H1 (cell line): ENCODE data around the gene UCHL5. TPM values are rescaled to one million over a fixed set of nuclear protein-coding genes. Genes with fewer than 3 reads are reported as not detected.

Experiments used
- CTCF ChIA-PET: fragments of 300-600 bp; sonication (Branson Sonifier 250); formaldehyde crosslinking; loops from one replicate; lab custom pipeline; 2021; ENCODE audit not compliant: partially characterized antibody; lab: Charles Lee
- POLR2A ChIA-PET: fragments of 300-600 bp; sonication (Branson Sonifier 250); formaldehyde crosslinking; loops from one replicate; lab custom pipeline; 2021; ENCODE audit warnings: inconsistent platforms; ENCODE audit not compliant: partially characterized antibody; lab: Charles Lee
- DNase-seq, 2 experiments: peaks; one replicate each; pipeline versions ENCODE4 v3.0.0 to v3.0.0-alpha.2; 2010 to 2022; ENCODE audit warnings: low spot score in 2 of 2, low read depth in 1 of 2, mixed read lengths in 1 of 2
- FAIRE-seq: peaks from 2 replicates; lab custom pipeline; 2011; peaks lifted over from hg19 to GRCh38; lab: Jason Lieb, UNC
- H2AFZ ChIP-seq: 2 replicates; pipeline ENCODE4 v1.8.1; 2012; ENCODE audit warnings: low read length, inconsistent platforms
- H2AK5ac ChIP-seq: 2 replicates; pipeline ENCODE4 v1.6.1; 2013; ENCODE audit warnings: low read depth, low read length
- H2BK120ac ChIP-seq: replicated peaks from 2 replicates; pipeline ENCODE3; 2013; ENCODE audit warnings: low read depth, low read length, inconsistent platforms
- H2BK12ac ChIP-seq: 2 replicates; pipeline ENCODE4 v1.6.1; 2013; ENCODE audit warnings: low read depth, low read length
- H2BK15ac ChIP-seq: 2 replicates; pipeline ENCODE4 v1.6.1; 2013; ENCODE audit warnings: low read length
- H2BK20ac ChIP-seq: 2 replicates; pipeline ENCODE4 v1.6.1; 2013; ENCODE audit warnings: low read length
- H2BK5ac ChIP-seq: 2 replicates; pipeline ENCODE4 v1.6.1; 2013; ENCODE audit warnings: low read depth, low read length
- H3K14ac ChIP-seq: 2 replicates; pipeline ENCODE4 v1.6.1; 2013; ENCODE audit warnings: inconsistent platforms; ENCODE audit not compliant: insufficient read length
- H3K18ac ChIP-seq: 2 replicates; pipeline ENCODE4 v1.6.1; 2013; ENCODE audit warnings: low read length; ENCODE audit errors: extremely low read depth
- H3K23ac ChIP-seq: 2 replicates; pipeline ENCODE4 v1.6.1; 2013; ENCODE audit warnings: inconsistent platforms; ENCODE audit not compliant: insufficient read length
- H3K23me2 ChIP-seq: 2 replicates; pipeline ENCODE4 v1.6.1; 2013; ENCODE audit warnings: low read depth, low read length
- H3K27ac ChIP-seq: 2 replicates; pipeline ENCODE4 v1.6.1; 2011; ENCODE audit warnings: low read depth, low read length, inconsistent platforms
- H3K27me3 ChIP-seq, 4 experiments: replicated peaks in 1 of 4; 1 replicate in 1 of 4; 2 replicates in 3 of 4; pipeline versions ENCODE4 v1.6.1 to v1.8.1; 2011 to 2013; ENCODE audit warnings: low read length in 3 of 4, mild to moderate bottlenecking in 3 of 4, inconsistent platforms in 2 of 4, mixed read lengths in 2 of 4, moderate library complexity in 1 of 4; ENCODE audit not compliant: control insufficient read depth in 3 of 4, insufficient read depth in 3 of 4; ENCODE audit errors: extremely low read depth in 1 of 4
- H3K36me3 ChIP-seq, 4 experiments: 2 replicates each; pipeline versions ENCODE4 v1.6.1 to v1.8.1; 2011 to 2013; ENCODE audit warnings: mild to moderate bottlenecking in 4 of 4, low read length in 3 of 4, moderate library complexity in 2 of 4, control low read depth in 1 of 4, inconsistent platforms in 1 of 4; ENCODE audit not compliant: insufficient read depth in 4 of 4, control insufficient read depth in 2 of 4
- H3K4ac ChIP-seq: replicated peaks from 2 replicates; pipeline ENCODE3; 2013; ENCODE audit warnings: low read length, low read depth, mixed read lengths, inconsistent platforms; ENCODE audit not compliant: insufficient read length
- H3K4me1 ChIP-seq, 4 experiments: replicated peaks in 1 of 4; 1 replicate in 1 of 4; 2 replicates in 3 of 4; pipeline versions ENCODE4 v1.6.1 to v1.8.1; 2011 to 2013; ENCODE audit warnings: low read length in 3 of 4, inconsistent platforms in 2 of 4, mixed read lengths in 1 of 4; ENCODE audit not compliant: insufficient read depth in 4 of 4, control insufficient read depth in 3 of 4
- H3K4me2 ChIP-seq, 2 experiments: 2 replicates each; pipeline versions ENCODE4 v1.6.1 to v1.8.1; 2011 to 2013; ENCODE audit warnings: low read depth in 2 of 2, low read length in 2 of 2, control low read depth in 1 of 2, inconsistent platforms in 1 of 2, mild to moderate bottlenecking in 1 of 2; ENCODE audit not compliant: insufficient read depth in 1 of 2
- H3K4me3 ChIP-seq, 4 experiments: fragments of 200-600, 300-600 bp in 1 of 4; sonication (generic), shearing (Covaris generic), sonication (Bioruptor Twin) in 1 of 4; 2 replicates each; pipeline versions ENCODE4 v1.5.1 to v1.8.1; 2011 to 2016; ENCODE audit warnings: low read length in 4 of 4, low read depth in 3 of 4, control low read depth in 2 of 4, inconsistent platforms in 2 of 4, mild to moderate bottlenecking in 2 of 4, mixed read lengths in 1 of 4, moderate library complexity in 1 of 4; ENCODE audit not compliant: insufficient read depth in 2 of 4; ENCODE audit errors: extremely low read depth in 1 of 4
- H3K56ac ChIP-seq: replicated peaks from 2 replicates; pipeline ENCODE3; 2013; ENCODE audit warnings: low read depth, mild to moderate bottlenecking, mixed read lengths, low read length, inconsistent platforms; ENCODE audit not compliant: insufficient read length
- H3K79me1 ChIP-seq: 2 replicates; pipeline ENCODE4 v1.6.1; 2013; ENCODE audit warnings: low read depth, low read length, control low read depth
- H3K79me2 ChIP-seq, 2 experiments: 2 replicates each; pipeline versions ENCODE4 v1.6.1 to v1.8.1; 2012 to 2013; ENCODE audit warnings: low read length in 2 of 2, mild to moderate bottlenecking in 2 of 2, inconsistent platforms in 1 of 2; ENCODE audit not compliant: insufficient read depth in 2 of 2, control insufficient read depth in 1 of 2
- H3K9ac ChIP-seq, 4 experiments: replicated peaks in 1 of 4; 1 replicate in 1 of 4; 2 replicates in 3 of 4; pipeline versions ENCODE4 v1.6.1 to v1.8.1; 2011 to 2013; ENCODE audit warnings: low read depth in 3 of 4, low read length in 3 of 4, control low read depth in 2 of 4, mild to moderate bottlenecking in 2 of 4, moderate library complexity in 2 of 4, inconsistent platforms in 1 of 4; ENCODE audit errors: extremely low read depth in 1 of 4
- H3K9me3 ChIP-seq, 2 experiments: 2 replicates each; pipeline versions ENCODE4 v1.6.1 to v1.8.1; 2012 to 2013; ENCODE audit warnings: mild to moderate bottlenecking in 2 of 2, moderate library complexity in 2 of 2, control low read depth in 1 of 2, inconsistent platforms in 1 of 2, low read depth in 1 of 2, low read length in 1 of 2, mixed read lengths in 1 of 2; ENCODE audit not compliant: insufficient read depth in 2 of 2
- H4K20me1 ChIP-seq, 2 experiments: replicated peaks in 1 of 2; 2 replicates each; pipeline versions ENCODE3 to v1.8.1; 2011 to 2013; ENCODE audit warnings: inconsistent platforms in 2 of 2, low read length in 2 of 2, mild to moderate bottlenecking in 1 of 2; ENCODE audit not compliant: insufficient read depth in 2 of 2, control insufficient read depth in 1 of 2
- H4K5ac ChIP-seq: 2 replicates; pipeline ENCODE4 v1.6.1; 2013; ENCODE audit warnings: low read length, low read depth, mixed read lengths, inconsistent platforms; ENCODE audit not compliant: insufficient read length
- H4K8ac ChIP-seq: 2 replicates; pipeline ENCODE4 v1.8.0; 2013; ENCODE audit warnings: mild to moderate bottlenecking, moderate library complexity, low read length, inconsistent platforms; ENCODE audit not compliant: insufficient read depth; ENCODE audit errors: extremely low read depth
- H4K91ac ChIP-seq: replicated peaks from 2 replicates; pipeline ENCODE3; 2013; ENCODE audit warnings: low read length, mixed read lengths, inconsistent platforms; ENCODE audit not compliant: insufficient read length
- CBX8 ChIP-seq: fragments of 300-800, 300-1000 bp; sonication (generic); IDR thresholded peaks from 2 replicates; pipeline ENCODE4 v1.7.1; 2016; ENCODE audit warnings: low read depth, low read length, borderline replicate concordance
- SP2 ChIP-seq: IDR thresholded peaks from 2 replicates; pipeline ENCODE4 v1.6.1; 2012; ENCODE audit warnings: mild to moderate bottlenecking, low read length, inconsistent platforms
- SP4 ChIP-seq: IDR thresholded peaks from 2 replicates; pipeline ENCODE4 v1.6.1; 2012; ENCODE audit warnings: low read length, inconsistent platforms
- polyA plus RNA-seq, 7 experiments: library from polyadenylated mRNA; depleted of rRNA in 3 of 7; stranded (reverse) in 5 of 7; unstranded in 2 of 7; fragments of >200 nt in 5 of 7; fragments of 200-250 nt in 2 of 7; gene quantifications; 1 replicate in 5 of 7; 2 replicates in 1 of 7; 4 replicates in 1 of 7; pipeline versions ENCODE4 v1.2.1 to v1.2.3, GENCODE V29; 2011 to 2013; ENCODE audit warnings: missing spikeins in 2 of 7, mixed read lengths in 2 of 7
- total RNA-seq: library from RNA; stranded (reverse); fragmentation: NEBNext Ultra II Directional; extraction: Animal tissue kit (Norgen Biotek cat#: 25700); gene quantifications from 2 replicates; pipeline ENCODE4 v1.2.1, GENCODE V29; 2021

UCHL5 gene
- total and polyA plus RNA-seq, 2 of the 8 experiments (the other 6 are each of a cell fraction or from before 2014, with no cell fraction given), result 12.0 to 40.0 TPM

- CTCF ChIA-PET, result interaction anchor here (0.8 kb wide), 1 partner anchor 589 kb away, joined by 3 read pairs; no protein-coding TSS in a partner anchor
- TF ChIP-seq SP2 (no peak), CBX8 (no peak), SP4 (no peak)
These were observed 6.8 kb upstream of the UCHL5 start for GRCh38 chr1:193065954-193066353.

More at GRCh38 chr1:193065954-193066353, 6.8 kb upstream of the UCHL5 start:
- POLR2A ChIA-PET, result interaction anchor here (1.1 to 1.2 kb wide), 3 partner anchors 12 to 39 kb away, joined by 3 to 4 read pairs (median 4); partner anchors contain the start of gene GLRX2
- H3K18ac ChIP-seq, result no peak overlapping the region
- H4K5ac ChIP-seq, result no peak overlapping the region
- H2AFZ ChIP-seq, result no peak overlapping the region
- H3K23me2 ChIP-seq, result 0 out of 2 replicates have a peak, but pooled peaks cover 2% of the 10 kb centered on the region
- H2BK120ac ChIP-seq, result no peak overlapping the region
- no peak overlapping the region for H3K56ac ChIP-seq
- peaks cover 0 to 5% (median 1%) of the 10 kb centered on the region in 4 experiments; a peak in 2 of 8 replicates for H3K36me3 ChIP-seq
- peaks cover 12 to 86% of the 10 kb centered on the region in 2 experiments; a peak in 3 of 4 replicates for H3K79me2 ChIP-seq
- peaks cover 10 to 18% of the 10 kb centered on the region in 2 experiments for H4K20me1 ChIP-seq
- no peak overlapping the region for H2BK12ac ChIP-seq
- H3K4me2 ChIP-seq, result no peak overlapping the region
- H4K91ac ChIP-seq, result no peak overlapping the region
- no peak overlapping the region for H2AK5ac ChIP-seq
- H3K27ac ChIP-seq, result no peak overlapping the region
- no peak overlapping the region for H4K8ac ChIP-seq
- no peaks in the 10 kb centered on the region for H3K27me3 ChIP-seq
- no peak for DNase-seq
- H3K4ac ChIP-seq, result no peak overlapping the region
- H3K23ac ChIP-seq, result no peak overlapping the region
- peaks cover 9% of the 10 kb centered on the region; the same call in 1 of the 2 replicates for H3K79me1 ChIP-seq
- H2BK20ac ChIP-seq, result no peak overlapping the region
- no peak overlapping the region for H3K14ac ChIP-seq
- H3K4me3 ChIP-seq, result no peak overlapping the region
- H3K4me1 ChIP-seq, result peaks cover 0 to 7% (median 1%) of the 10 kb centered on the region in 4 experiments; a peak in 3 of 7 replicates
- no peak overlapping the region for H2BK5ac ChIP-seq
- FAIRE-seq, result no peak
- H3K9ac ChIP-seq, result no peak overlapping the region
- no peak overlapping the region for H2BK15ac ChIP-seq
- no peaks in the 10 kb centered on the region for H3K9me3 ChIP-seq
